Right hindlimb (tissue), 1 donor: Measurements from ENCODE around the gene SNX24.

Experiments
- DNase-seq: peaks from one replicate; pipeline ENCODE4 v3.0.0-alpha.2; 2018

The SNX24 gene

GRCh38 chr5:123035918-123036390, 190.5 kb downstream of the SNX24 start:
- DNase-seq: peak; percentile 67

- peak; percentile 91 for DNase-seq
Measured at GRCh38 chr5:123036391-123037103, 191.1 kb downstream of the SNX24 start, which contains the start of gene PPIC. PPIC (minus strand) TSS chr5:123036725; CDS start chr5:123036625, 100 bp downstream.

GRCh38 chr5:123037104-123037418, 191.6 kb downstream of the SNX24 start:
- no peak for DNase-seq

GRCh38 chr5:123039673-123040072, 194.3 kb downstream of the SNX24 start:
- DNase-seq: no peak

GRCh38 chr5:123044926-123045617, 199.7 kb downstream of the SNX24 start:
- no peak for DNase-seq

- no peak for DNase-seq
Measured at GRCh38 chr5:123046222-123046621, 200.8 kb downstream of the SNX24 start.

GRCh38 chr5:123047706-123048105, 202.3 kb downstream of the SNX24 start:
- no peak for DNase-seq

- no peak for DNase-seq
Measured at GRCh38 chr5:123051206-123051605, 205.8 kb downstream of the SNX24 start.
